H1 (cell line): ENCODE data around the gene OLFM3. TPM values are rescaled to one million over a fixed set of nuclear protein-coding genes. Genes with fewer than 3 reads are reported as not detected.

ENCODE experiments used
- CHD2 ChIP-seq: IDR thresholded peaks from 2 replicates; pipeline ENCODE4 v1.6.1; 2012; ENCODE audit warnings: low read length, improper control_type of control experiment
- polyA plus RNA-seq, 7 experiments: library from polyadenylated mRNA; depleted of rRNA in 3 of 7; stranded (reverse) in 5 of 7; unstranded in 2 of 7; fragments of >200 nt in 5 of 7; fragments of 200-250 nt in 2 of 7; gene quantifications; 1 replicate in 5 of 7; 2 replicates in 1 of 7; 4 replicates in 1 of 7; pipeline versions ENCODE4 v1.2.1 to v1.2.3, GENCODE V29; 2011 to 2013; ENCODE audit warnings: missing spikeins in 2 of 7, mixed read lengths in 2 of 7
- total RNA-seq: library from RNA; stranded (reverse); fragmentation: NEBNext Ultra II Directional; extraction: Animal tissue kit (Norgen Biotek cat#: 25700); gene quantifications from 2 replicates; pipeline ENCODE4 v1.2.1, GENCODE V29; 2021

OLFM3 gene
- total and polyA plus RNA-seq, 2 of the 8 experiments (the other 6 are each of a cell fraction or from before 2014, with no cell fraction given) = 0.30 to 0.32 TPM

DNA sequence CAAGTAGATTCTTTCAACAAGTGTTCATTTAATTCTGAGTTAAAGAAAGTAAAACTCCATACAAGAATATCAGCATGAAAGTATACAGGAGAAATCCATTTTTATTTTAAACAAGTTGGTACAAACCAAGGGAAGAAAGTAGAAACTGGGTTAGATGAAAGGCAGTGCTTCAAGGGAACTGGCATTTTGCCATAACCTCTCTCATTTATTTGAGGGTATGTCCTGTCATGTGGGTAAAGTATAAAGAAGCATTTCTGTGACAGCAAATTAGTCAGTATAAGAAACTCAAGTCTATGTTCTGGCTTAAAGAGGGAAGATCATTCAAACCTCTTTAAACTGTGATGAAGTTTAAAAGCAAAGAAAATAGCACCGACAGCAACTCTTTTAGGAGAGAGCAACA lies 32.0 kb downstream of the OLFM3 start (continued):
- TF ChIP-seq CHD2 = no peak
- TF ChIP-seq, all 59 proteins: peak for 0
